GM21529 (cell line): Measurements from ENCODE around the gene CAPN5.
A peak's percentile ranks its signal among the peaks of the same experiment; 100 is the strongest.

ENCODE experiments used
- ATAC-seq: cut with Tn5 transposase; IDR thresholded peaks from one replicate; pipeline ENCODE4 v1.9.1; 2021; ENCODE audit not compliant: unreplicated experiment

CAPN5 gene

DNA sequence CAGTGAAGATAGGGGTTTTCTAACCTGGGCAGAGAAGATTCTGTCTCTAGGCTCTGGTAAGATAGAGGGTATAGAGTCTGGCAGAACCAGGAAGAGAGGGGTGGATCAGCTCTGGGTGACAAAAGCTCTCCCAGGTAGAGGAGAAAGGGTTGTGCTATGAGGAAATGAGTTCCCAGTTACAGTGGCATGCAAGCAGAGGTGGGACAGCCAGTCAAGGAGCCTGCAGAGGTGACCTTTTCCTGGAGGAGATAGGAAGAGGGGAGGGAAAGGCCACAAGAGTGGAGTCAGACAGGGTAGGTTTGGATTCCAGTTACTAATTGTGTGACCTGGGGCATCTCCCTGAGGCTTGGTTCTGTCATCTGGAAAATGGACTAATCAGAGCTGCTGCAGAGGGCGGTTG is 3.4 kb upstream of the CAPN5 start:
- no peak for ATAC-seq

GRCh38 chr11:77063861-77064260 is 2.9 kb upstream of the CAPN5 start:
- no peak for ATAC-seq

- ATAC-seq, result no peak
Measured at GRCh38 chr11:77064648-77065217, 2.0 kb upstream of the CAPN5 start.

DNA sequence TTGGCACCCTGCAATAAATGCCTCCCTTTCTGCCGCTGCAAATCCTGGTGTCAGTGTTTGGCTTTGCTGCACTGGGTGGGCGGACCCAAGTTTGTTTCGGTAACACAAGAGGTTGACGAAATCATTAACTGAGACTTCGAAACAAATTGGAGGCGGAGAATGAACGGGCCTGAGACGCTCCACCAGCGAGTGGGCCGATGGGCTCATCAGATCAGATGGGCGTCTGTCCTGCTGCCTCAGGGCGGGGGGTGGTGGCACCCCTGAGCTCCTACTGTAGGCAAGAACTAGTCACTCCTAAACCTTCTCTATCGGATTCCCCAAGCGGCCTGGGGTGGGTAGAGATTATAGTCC is 918 bp upstream of the CAPN5 start:
- ATAC-seq, result peak; percentile 10

DNA sequence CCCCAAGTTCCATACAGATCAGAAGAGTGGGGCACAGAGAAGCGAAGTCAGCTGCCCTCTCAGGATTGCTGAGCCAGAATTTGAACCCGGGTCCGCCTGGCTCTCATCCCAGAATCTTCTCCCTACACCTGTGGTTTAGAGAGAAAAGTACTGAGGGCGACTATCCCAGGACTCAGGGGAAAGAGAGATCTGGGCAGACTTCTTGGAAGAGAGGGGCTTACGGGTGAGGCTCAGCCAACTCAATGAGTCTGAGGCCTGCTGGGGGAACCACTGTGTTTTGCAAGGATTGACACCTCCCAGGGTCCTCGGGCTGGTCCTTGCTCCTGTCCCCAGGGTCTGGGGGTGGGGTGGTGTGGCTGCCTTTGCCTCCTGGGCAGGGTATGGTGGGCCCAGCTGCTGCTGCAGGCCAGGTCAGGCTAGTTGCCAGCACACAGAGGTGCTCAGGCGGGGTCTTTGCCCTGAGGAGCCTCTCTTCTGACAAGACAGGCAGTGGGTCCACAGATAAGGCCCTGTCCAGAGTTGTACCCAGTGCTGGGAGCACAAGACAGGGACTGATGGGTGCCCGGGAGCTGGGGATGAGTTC is 1.2 kb downstream of the CAPN5 start:
- no peak for ATAC-seq

DNA sequence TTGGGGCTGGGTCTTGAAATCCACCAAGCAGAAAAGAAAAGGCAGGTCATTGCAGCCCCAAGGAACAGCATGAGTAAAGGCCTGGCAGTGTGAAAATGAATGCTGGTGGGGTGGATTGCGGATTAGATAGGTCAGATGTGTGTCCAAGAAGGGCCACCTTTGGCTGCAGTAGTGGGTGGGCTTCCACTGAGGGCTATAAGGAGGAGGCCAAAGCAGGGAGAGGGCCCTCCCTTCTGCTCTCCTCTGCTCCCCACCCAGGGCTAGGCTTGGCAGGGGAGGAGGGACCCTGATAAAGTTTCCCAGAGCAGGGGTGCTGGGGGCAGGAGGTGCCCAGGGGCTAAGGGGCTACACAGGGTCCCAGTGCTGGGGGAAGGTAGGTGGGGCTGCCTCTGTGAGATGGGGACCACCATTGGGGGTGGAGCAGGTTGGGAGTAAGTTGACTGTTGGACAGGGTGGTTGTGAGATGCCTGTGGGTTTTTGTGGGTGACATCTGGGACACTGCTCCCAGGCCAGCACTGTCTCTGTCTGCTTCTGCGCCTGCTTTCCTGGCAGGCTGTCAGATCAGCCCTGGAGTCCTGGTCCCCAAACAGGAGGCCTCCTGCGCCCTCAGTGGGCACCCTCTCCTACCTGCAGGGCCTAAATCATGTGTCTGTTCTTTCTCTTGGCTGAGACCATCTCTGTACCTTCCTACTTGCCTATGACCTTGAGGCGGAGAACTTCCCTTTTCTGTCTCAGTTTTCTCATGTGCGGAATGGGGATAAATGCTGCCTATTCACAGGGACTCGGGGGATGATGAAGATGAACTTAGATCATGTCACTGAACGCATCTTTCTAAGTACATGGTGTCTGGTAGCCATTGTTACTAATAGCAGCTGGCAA is 1.9 kb downstream of the CAPN5 start:
- ATAC-seq, result no peak

DNA sequence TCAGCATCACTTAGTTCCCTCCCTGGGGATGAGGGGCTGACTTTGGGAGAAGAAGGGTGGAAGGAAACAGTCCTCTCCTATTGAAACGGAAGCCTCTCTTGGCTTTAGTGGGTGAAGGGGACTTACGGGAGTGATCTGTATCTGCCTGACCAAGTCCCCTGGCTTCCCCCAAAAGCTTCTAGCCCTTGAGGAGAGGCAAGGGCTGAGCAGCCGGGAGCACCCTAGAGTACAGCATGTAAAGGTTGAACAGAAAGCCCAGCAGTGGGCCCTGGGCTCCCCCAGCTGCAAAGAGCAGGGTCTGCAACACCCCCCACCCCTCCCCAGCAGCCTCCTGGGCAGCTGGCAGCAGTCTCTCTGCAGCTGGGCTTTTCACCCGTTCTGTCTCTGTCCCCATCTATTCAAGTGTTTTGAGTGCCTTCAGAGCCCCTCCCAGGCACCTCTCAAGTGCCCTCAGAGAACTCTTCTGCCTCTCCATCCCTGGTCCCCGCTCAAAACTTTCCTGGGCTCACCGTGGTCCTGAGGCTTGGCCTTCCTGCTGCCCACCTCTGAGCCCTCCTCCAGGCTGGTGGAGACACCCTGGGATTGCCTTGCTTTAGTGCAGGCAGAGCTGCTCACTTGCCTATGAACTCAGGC is 2.7 kb downstream of the CAPN5 start:
- no peak for ATAC-seq

DNA sequence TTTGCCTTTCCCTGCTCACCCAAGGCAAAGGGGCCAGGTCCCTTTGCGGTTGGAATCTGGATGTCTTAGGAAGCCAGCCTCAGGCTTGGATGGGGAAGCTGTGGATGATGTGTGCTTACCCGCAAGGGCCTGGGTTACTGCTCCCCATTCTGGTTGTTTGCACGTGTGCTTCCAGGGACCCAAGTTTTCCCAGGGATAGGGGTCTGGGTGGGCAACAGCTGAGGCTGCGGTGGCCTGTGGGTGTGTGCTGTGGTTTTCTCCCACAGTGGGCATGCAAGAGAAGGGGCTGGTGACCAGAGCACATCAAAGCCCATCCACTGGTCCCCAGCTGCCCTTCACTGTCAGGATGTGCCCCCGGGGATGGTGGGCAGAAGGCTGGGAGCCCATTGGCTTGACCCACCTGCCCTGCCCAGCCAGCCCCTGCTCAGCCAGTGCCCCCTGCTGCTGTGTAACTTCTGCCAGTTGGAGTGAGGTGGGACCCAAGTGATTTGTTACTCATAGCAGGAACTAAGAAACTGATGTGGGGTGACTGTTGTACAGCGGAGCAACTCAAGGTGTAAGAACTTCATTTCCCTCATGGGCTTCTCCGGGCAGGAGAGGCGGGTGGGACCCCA is 3.3 kb downstream of the CAPN5 start:
- no peak for ATAC-seq

DNA sequence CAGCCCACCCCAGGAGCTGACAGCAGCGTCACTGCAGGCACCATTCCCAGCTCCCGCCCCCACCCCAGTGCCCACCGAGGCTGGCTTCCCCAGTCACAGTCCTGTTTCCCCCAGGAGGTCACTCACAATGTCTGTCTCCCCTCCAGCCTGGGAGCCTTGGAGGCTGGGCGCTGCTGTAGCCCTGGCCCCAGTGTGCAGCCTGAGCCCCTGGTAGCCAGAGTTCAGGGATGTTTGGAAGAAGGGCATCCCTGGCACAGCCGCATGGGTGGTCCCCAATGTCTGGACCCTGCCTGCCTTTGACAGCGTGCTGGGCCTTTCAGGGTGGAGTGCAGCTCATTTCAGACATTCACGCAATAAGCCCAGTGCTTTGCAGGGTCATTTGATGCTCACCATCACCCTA is 4.3 kb downstream of the CAPN5 start:
- no peak for ATAC-seq

GRCh38 chr11:77071671-77072605 is 5.2 kb downstream of the CAPN5 start:
- ATAC-seq, result no peak

GRCh38 chr11:77072851-77073327 is 6.1 kb downstream of the CAPN5 start:
- ATAC-seq, result no peak

DNA sequence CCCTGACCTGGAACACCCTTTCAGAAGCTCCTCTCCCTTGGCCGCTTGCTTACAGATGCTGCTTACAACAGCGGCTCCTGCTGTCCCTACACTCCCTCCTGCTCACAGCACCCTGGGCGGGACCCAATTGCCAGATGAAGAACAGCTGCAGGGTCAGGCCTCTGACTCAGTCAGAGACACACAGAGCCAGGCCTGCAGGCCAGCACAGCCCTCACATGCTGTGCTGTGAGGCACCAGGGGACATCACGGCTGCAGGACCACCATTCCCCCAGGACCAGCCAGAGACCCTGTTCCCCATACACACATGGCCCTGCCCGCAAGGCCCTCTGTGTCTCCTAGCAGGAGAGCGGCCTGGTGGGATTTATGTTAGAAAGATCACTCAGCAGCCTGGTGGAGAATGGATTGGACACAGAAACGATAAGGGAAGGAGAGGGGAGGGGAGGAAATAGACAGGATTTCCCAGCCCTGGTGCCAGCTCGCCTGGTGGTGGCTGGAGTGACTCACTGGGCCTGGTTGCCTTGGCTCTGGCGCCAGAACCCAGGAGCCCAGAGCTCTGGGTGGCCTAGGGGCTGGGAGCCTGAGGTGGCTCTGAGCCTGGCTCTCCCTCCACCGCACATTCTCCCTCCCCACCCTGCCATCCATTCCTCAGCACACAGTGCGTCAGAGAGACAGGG is 6.7 kb downstream of the CAPN5 start:
- ATAC-seq, result no peak

DNA sequence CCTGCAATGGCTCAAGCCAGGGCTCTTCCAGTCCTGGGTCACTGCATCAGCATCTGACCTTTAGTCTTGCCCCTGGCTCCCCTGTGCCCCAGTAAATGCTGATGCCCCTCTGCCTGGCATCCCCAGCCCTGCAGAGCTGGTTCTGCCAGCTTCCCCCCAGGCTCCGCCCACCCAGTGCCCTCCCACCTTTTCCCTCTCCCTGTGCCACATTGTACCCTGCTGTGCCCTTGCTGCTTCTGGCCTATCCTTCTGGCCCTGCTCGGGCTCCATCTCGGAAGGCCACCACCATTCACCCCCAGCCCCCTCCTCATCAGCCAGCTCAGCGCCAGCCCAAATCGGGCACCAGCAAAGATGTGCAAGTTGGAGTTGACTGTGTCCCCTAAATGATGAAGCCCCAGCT is 7.4 kb downstream of the CAPN5 start:
- ATAC-seq, result no peak

DNA sequence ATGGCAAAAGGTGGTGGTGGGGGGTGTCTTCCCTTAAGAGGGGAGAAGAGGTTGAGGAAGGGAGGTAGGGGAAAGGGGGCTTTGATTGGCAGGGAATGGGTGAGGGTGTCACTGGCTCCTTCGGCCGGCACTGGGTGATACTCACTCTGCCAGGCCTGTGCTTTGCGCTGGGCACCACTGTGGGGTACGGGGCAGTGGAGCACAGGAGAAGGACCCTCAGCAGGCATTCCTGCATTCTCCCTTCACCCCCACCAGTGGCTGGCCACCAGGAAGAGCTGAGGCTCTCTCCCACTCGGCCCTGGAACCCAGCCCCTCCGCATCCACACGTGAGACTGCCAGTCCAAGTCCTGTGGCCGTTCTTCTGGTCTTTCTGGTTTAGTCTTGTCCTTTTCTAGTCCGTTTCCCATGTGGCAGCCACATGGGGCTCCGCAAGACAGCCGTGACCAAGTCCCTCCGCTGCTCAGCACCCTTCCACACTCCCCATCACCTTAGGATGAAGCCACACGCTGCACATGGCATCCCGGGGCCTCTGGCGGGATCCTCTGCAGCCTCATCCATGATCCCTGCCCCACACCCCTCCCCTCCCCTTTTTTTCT is 8.0 kb downstream of the CAPN5 start:
- ATAC-seq, result no peak

DNA sequence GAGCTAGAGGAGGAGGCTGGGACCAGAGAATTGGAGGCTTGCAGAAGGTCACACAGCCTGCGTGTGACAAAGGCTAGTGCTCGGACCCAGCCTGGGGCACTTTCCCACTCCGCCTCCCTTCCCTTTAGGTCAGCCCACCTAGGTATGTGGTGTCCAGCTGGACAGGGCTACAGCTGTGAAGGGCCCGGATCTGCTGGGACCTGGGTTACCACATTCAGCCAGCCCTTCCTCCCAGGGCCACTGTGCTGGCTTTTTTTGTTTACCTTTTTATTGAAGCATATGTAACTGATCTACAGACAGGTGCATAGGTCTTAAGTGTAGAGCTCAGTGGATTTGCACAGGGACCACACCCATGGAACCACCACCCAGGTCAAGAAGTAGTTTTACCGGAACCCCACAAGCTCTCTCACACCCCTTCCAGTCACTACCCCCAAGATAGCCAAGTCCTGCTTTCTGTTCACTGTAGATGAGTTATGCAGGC is 8.7 kb downstream of the CAPN5 start:
- no peak for ATAC-seq

- no peak for ATAC-seq
Measured at GRCh38 chr11:77079666-77080065, 12.9 kb downstream of the CAPN5 start.

DNA sequence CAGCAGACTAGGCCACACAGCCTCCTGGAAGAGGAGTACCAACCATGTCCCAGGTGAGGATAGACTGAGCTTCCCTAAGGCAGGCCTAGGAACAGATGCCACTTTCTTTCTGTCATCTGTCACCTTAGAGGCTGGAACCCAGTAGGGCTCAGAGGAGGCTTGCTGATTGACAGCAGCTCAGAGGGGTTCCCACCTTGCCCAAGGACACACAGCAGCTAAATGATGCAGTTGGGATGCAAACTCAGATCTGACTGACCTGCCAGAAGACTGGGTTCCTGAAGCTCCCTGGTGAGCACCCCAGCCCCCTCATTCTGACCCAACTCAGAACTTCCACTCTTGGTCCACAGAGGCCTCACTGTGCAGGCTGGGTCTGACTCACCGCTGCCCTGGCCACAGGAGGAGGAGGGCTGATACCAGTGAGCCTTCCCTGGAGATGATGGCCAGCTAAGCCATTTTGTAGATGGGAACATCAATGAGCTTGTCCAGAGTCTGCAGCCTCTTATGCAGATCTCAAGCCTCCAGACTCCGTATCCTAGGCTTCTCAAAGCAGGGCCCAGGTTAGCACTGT is 14.0 kb downstream of the CAPN5 start:
- no peak for ATAC-seq

GRCh38 chr11:77081381-77081851 is 14.6 kb downstream of the CAPN5 start:
- no peak for ATAC-seq
